Measurements from ENCODE around the gene NECAB2. TPM values are rescaled to one million over a fixed set of nuclear protein-coding genes. Genes with fewer than 3 reads are reported as not detected.

NECAB2 gene
- total and polyA plus RNA-seq, 4 donors, result 0.10 to 0.57 (median 0.39) TPM

DNA sequence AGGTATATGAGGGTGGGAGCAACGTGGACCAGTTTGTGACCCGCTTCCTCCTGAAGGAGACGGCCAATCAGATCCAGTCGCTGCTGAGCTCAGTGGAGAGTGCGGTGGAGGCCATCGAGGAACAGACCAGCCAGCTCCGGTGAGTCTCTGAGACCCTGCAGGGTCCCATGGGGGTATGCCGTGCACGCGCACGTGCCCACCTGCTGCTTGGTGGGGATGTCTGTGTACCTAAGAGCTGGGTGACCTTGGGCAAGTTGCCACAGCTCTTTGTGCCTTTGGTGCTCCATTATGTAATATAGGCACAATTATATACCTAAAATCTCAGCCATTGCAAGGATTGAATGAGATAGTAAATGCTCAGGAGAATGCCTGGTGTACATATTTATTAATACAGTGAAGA is 22.4 kb downstream of the NECAB2 start:
- Histone ChIP-seq H3K9me3 (ENCODE audit: control insufficient read depth in 4 of 4, insufficient read depth in 3 of 4, low read length in 3 of 4) (no peaks in the 10 kb centered on the region), H3K4me3 (no peak overlapping the region), H3K4me1 (ENCODE audit: control insufficient read depth in 5 of 5, insufficient read depth in 5 of 5, low read length in 5 of 5) (no peaks in the 10 kb centered on the region), H3K27ac (ENCODE audit: low read depth in 1 of 2, low read length in 1 of 2) (no peak overlapping the region), H3K9ac (ENCODE audit: insufficient read depth in 1 of 2, low read length in 2 of 2) (no peak overlapping the region), H3K36me3 (ENCODE audit: control insufficient read depth in 4 of 4, insufficient read depth in 4 of 4, low read length in 4 of 4) (no peaks in the 10 kb centered on the region), H3K27me3 (ENCODE audit: control insufficient read depth in 3 of 3, insufficient read depth in 3 of 3, low read length in 2 of 3) (no peaks in the 10 kb centered on the region)
- no peak for ATAC-seq (ENCODE audit: insufficient read depth, low FRiP score)
- DNase-seq, result no peak
- whole genome bisulfite sequencing, 2 donors, result 87 to 90% methylated on average over 11 of the region's 11 CpGs
- TF ChIP-seq, protein P1, sequence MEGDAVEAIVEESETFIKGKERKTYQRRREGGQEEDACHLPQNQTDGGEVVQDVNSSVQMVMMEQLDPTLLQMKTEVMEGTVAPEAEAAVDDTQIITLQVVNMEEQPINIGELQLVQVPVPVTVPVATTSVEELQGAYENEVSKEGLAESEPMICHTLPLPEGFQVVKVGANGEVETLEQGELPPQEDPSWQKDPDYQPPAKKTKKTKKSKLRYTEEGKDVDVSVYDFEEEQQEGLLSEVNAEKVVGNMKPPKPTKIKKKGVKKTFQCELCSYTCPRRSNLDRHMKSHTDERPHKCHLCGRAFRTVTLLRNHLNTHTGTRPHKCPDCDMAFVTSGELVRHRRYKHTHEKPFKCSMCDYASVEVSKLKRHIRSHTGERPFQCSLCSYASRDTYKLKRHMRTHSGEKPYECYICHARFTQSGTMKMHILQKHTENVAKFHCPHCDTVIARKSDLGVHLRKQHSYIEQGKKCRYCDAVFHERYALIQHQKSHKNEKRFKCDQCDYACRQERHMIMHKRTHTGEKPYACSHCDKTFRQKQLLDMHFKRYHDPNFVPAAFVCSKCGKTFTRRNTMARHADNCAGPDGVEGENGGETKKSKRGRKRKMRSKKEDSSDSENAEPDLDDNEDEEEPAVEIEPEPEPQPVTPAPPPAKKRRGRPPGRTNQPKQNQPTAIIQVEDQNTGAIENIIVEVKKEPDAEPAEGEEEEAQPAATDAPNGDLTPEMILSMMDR (IDR thresholded peaks at IDR 0.05; ENCODE audit: control extremely low read depth, extremely low read depth), result no peak

GRCh38 chr16:83992624-83993023 is 24.6 kb downstream of the NECAB2 start:
- no peaks in the 10 kb centered on the region for H3K36me3 ChIP-seq (ENCODE audit: control insufficient read depth in 4 of 4, insufficient read depth in 4 of 4, low read length in 4 of 4)
- no peak overlapping the region for H3K4me3 ChIP-seq
- peak in 1 of 3 donors; percentile 25 for DNase-seq
- 77 to 85% methylated on average over 6 of the region's 6 CpGs for WGBS, 2 donors
- peaks cover 0 to 3% (median 0%) of the 10 kb centered on the region in 5 donors for H3K4me1 ChIP-seq (ENCODE audit: control insufficient read depth in 5 of 5, insufficient read depth in 5 of 5, low read length in 5 of 5)
- no peak overlapping the region for H3K27ac ChIP-seq (ENCODE audit: low read depth in 1 of 2, low read length in 1 of 2)
- ATAC-seq (ENCODE audit: insufficient read depth, low FRiP score), result no peak
- no peak overlapping the region for H3K9ac ChIP-seq (ENCODE audit: insufficient read depth in 1 of 2, low read length in 2 of 2)
- H3K9me3 ChIP-seq (ENCODE audit: control insufficient read depth in 4 of 4, insufficient read depth in 3 of 4, low read length in 3 of 4), result no peaks in the 10 kb centered on the region
- H3K27me3 ChIP-seq (ENCODE audit: control insufficient read depth in 3 of 3, insufficient read depth in 3 of 3, low read length in 2 of 3), result no peaks in the 10 kb centered on the region
- TF ChIP-seq, protein P1 (IDR thresholded peaks at IDR 0.05; ENCODE audit: control extremely low read depth, extremely low read depth), result no peak

DNA sequence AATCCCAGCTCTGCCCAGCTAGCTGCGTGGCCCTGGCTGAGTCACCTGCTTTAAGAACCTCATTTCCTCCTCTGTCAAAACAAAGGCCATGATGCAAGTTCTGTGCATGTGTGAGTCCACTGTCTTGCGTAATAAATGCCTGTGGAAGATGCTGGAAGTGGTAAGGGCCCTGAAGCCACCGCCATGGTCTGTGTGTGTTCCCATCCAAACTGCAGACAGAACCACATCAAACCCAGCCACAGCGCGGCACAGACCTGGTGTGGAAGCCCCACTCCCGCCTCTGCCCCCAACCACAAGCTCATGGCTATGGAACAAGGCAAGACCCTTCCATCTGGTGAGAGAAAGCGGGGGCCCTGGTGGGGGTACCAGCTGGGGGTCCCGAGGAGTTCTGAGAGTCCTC is 26.0 kb downstream of the NECAB2 start:
- Histone ChIP-seq H3K36me3 (ENCODE audit: control insufficient read depth in 4 of 4, insufficient read depth in 4 of 4, low read length in 4 of 4) (no peaks in the 10 kb centered on the region), H3K4me1 (ENCODE audit: control insufficient read depth in 5 of 5, insufficient read depth in 5 of 5, low read length in 5 of 5) (peaks cover 0 to 3% (median 0%) of the 10 kb centered on the region in 5 donors), H3K9me3 (ENCODE audit: control insufficient read depth in 4 of 4, insufficient read depth in 3 of 4, low read length in 3 of 4) (no peaks in the 10 kb centered on the region), H3K27me3 (ENCODE audit: control insufficient read depth in 3 of 3, insufficient read depth in 3 of 3, low read length in 2 of 3) (no peaks in the 10 kb centered on the region), H3K27ac (ENCODE audit: low read depth in 1 of 2, low read length in 1 of 2) (peak overlapping the region in 1 of 2 donors; percentile 1), H3K4me3 (no peak overlapping the region), H3K9ac (ENCODE audit: insufficient read depth in 1 of 2, low read length in 2 of 2) (no peak overlapping the region)
- TF ChIP-seq, protein P1 (IDR thresholded peaks at IDR 0.05; ENCODE audit: control extremely low read depth, extremely low read depth), result no peak
- ATAC-seq (ENCODE audit: insufficient read depth, low FRiP score), result no peak
- peak in 1 of 3 donors; percentile 8 for DNase-seq
- 54 to 70% methylated on average over 8 of the region's 8 CpGs for WGBS, 2 donors

DNA sequence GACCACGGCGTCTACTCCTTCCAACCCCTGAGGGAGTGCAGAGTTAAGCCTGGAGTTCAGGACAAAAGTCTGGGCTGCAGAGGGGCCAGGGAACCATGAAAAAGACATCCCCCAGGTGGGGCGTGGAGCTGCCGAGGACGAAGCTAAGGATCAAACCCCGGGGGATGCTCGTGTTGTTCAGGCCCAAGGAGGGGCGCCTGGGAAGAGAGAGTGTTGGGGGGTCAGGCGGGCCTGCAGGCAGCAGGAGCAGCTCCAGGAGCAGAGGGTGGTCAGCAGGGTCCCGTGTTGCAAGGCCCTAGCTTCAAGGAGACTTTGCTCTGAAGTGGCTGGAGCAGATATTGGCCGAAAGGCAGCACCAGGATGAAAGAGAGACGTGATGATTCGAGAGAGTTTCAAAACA is 26.7 kb downstream of the NECAB2 start:
- H3K4me3 ChIP-seq, result no peak overlapping the region
- no peaks in the 10 kb centered on the region for H3K36me3 ChIP-seq (ENCODE audit: control insufficient read depth in 4 of 4, insufficient read depth in 4 of 4, low read length in 4 of 4)
- DNase-seq (no peak), ATAC-seq (ENCODE audit: insufficient read depth, low FRiP score) (no peak)
- H3K9ac ChIP-seq (ENCODE audit: insufficient read depth in 1 of 2, low read length in 2 of 2), result no peak overlapping the region
- peaks cover 0 to 3% (median 0%) of the 10 kb centered on the region in 5 donors for H3K4me1 ChIP-seq (ENCODE audit: control insufficient read depth in 5 of 5, insufficient read depth in 5 of 5, low read length in 5 of 5)
- H3K9me3 ChIP-seq (ENCODE audit: control insufficient read depth in 4 of 4, insufficient read depth in 3 of 4, low read length in 3 of 4), result no peaks in the 10 kb centered on the region
- 73 to 75% methylated on average over 13 of the region's 13 CpGs for WGBS, 2 donors
- no peak overlapping the region for H3K27ac ChIP-seq (ENCODE audit: low read depth in 1 of 2, low read length in 1 of 2)
- no peaks in the 10 kb centered on the region for H3K27me3 ChIP-seq (ENCODE audit: control insufficient read depth in 3 of 3, insufficient read depth in 3 of 3, low read length in 2 of 3)
- TF ChIP-seq, protein P1 (IDR thresholded peaks at IDR 0.05; ENCODE audit: control extremely low read depth, extremely low read depth), result no peak

All from lung (tissue), 12 donors.